Stimulated activated CD4-positive, alpha-beta T cell treated with anti-CD3 and anti-CD28 coated beads, TNF-alpha, amount 100 ng/mL, for 48 hours (primary cell): ENCODE measurements around the gene DAZAP1.

Experiments
- DNase-seq, 3 donors: peaks; one replicate each; pipeline ENCODE4 v3.0.0-alpha.2; 2020; ENCODE audit warnings: low read depth in 3 of 3

Gene DAZAP1

DNA sequence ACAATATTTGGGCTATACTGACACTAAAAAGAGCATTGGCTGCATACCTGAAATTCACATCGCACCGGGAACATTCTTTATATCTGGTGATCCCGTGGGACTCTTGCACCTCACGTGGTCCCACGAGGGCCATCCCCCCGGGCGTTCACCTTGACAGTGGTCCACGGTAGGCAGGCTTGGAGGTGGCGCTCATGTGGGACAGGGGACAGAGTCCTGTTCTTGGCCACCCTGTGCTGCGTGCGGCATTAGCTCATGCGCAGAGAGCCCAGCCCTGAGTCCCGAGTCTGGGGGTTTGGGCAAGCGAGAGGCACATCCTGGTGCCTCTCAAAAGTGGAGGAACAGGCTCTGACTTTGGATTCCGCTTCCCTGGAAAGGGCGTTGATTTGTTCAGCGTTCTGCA lies 13.5 kb upstream of the DAZAP1 start:
- no peak for DNase-seq

DNA sequence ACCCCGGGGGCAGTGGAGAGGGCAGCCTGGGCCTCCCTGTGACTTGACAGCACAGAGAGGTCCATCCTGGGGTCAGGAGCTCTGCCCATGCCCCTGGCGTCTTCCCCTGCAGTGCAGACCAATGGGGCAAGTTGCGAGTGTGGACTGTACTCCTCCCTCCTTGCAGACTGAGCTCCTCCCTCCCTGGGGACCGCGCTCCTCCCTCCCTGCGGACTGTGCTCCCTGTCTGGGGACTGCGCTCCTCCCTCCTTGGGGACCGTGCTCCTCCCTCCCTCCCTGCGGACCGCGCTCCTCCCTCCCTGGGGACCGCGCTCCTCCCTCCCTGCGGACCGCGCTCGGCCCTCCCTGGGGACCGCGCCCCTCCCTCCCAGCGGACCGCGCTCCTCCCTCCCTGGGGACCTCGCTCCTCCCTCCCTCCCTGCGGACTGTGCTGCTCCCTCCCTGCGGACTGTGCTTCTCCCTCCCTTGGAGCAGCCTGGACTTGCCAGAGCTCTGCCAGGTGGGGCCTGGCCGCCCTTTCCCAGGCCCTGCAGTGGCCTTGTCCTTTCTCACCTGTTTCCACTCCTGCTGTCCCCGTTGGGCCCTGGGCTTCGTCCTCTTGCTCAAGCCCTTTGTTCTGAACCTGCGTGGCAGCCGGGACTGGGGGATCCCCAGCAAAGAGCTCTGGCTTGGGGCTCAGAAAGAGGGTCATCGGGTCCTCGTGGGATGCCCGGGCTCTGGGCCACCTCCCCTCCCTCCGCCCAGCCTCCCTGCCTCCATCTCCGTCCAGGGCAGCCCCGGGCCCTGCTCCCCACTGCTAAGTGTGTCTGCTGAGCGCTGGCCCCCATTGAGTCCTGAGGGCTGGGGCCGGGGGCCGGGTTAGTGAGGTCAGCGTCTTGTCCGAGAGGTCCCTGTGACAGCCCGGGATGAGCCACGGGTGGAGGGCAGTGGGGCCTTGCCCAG lies 12.9 kb upstream of the DAZAP1 start:
- DNase-seq, result no peak

DNA sequence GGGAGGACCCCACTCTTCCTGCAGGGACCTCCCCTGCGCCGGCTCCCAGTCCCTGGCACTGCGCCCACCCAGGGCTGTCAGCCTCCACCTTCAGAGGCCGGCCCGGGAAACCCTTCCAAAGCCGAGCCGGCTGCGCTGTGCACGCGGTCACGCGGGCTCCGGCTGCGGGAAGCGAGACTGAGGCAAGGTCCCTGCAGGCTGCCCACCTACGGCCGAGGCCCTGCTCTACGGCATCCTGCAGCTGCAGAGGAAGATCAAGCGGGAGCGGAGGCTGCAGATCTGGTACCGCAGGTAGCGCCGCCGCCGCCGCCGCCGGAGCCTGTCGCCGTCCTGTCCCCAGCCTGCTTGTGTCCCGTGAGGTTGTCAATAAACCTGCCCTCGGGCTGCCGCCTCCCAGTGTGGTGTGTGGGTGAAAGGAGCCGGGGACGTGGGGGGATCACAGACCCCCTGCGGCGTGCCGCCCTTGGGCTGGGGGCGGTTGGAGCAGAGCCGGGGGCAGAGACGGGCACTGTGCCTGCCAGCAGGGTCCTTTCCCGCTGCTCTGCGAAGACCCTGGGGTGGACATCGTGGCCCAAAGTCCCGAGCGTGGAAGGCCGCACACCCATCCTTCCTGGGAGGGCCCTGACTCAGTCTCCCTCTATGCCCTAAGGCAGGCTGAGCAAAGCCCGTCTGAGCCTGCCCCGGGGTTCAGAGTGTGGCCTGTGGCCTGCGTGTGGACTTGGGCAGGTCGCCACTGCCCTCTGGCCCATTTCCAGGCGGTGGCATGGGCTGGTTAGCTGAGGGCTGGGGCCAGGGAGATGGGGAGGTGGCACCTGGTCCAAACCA lies 12.0 kb upstream of the DAZAP1 start:
- no peak for DNase-seq

DNA sequence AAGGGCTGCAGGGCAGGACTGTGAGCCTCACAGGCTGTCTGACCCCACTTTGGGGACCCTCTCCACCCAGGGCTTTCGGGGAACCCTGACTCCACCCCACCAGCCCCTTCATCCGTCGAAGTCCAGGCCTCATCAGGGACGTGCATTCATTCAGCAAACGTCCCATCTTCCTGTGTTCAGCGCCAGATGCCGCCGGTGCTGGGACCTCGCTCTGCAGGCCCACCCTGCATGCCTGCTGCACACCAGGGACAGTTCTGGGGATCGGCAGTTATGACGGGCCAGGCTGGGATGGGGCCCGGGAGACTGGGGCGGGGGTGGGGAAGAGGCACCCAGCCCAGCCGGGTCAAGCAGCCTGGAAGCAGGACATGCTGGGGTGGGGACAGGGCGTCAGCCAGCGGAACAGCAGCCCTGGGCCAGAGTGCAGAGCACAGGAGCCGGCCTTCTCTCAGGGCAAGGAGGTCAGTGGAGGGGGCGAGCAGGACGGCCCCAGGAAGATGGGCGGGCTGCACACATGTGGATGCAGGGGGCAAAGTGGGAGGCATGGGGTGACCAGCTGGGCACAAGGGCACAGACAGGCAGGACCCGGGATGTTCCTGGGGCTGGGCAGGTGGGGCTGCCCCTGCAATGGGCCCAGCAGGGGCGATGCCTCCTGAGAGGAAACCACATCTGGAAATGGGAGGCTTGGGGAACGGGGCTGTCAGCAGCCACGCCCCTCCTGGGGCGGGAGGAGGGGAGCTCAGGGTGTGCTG lies 11.2 kb upstream of the DAZAP1 start:
- DNase-seq, result no peak

DNA sequence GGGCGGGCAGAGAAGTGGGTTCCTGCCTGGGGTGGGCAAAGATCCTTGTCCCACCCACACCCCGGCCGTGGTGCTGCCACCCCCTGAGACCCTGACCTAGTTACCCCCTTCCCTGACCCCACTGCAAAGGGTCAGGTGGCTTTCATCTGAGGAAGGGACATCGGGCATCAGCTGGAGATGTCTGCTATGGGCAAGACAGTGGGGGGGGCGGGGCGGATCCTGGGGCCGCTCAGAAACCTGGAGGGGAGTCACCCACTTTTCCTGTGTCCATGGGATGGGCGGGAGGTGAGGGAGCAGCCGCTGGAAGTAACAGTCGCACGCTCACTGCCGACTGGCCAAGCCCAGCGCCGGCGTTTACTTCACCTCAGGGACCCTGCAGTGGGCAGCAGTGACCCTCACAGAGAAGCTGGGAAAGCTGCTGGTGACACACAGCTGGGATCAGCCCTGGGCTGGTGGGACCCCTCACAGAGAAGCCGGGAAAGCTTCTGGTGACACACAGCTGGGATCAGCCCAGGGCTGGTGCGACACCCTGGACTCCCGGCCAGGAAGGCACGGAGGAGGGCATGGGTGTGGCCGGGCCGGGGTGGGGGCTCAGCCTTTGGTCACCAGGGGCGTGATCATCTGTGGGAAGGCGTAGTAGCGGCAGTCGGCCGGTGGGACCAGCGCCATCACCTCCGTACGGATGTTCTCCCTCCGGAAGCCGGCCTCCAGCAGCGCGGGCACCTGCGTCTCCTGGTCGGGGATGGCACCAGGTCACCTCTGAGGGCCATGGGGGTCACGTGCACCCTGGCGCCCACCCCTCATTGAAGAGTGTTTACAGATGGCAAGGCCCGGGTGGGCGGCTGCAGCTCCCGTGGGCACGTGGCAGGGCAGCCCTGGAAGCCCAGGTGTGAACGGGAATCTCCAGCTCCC lies 10.4 kb upstream of the DAZAP1 start:
- no peak for DNase-seq

DNA sequence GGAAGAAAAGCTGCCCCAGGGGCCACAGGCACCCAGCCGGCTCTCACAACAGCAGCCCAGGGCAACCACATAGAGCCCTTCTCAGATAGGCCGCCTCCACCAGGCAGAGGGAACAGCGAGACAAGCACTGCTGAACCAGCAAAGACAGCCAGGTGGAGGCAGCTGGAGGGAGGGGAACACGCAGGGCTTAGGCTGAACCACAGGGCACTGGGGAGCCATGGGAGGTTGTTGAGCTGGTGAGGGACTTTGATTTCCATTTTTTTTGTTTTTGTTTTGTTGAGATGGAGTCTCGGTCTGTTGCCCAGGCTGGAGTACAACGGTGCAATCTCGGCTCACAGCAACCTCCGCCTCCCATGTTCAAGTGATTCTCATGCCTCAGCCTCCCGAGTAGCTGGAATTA lies 9.5 kb upstream of the DAZAP1 start:
- DNase-seq, result no peak

DNA sequence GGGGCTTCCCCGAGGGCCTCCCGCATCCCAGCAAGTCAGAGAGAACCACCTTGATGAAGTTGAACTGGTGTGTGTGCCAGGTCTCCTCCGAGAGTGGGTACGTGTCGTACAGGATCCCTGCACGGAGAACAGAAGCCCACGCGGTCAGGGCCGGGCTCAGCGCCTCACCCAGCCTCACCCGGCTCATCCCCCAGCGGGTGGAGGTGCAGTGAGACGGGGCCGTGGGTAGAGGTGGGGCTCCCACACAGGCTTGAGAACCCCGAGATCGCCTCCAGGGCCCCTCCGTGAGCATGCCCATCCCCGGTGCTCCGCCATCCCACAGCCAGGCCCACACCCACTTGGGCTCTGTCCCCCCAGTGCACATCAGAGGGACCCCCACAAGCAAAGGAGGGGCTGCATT lies 8.3 kb upstream of the DAZAP1 start:
- DNase-seq, result no peak

DNA sequence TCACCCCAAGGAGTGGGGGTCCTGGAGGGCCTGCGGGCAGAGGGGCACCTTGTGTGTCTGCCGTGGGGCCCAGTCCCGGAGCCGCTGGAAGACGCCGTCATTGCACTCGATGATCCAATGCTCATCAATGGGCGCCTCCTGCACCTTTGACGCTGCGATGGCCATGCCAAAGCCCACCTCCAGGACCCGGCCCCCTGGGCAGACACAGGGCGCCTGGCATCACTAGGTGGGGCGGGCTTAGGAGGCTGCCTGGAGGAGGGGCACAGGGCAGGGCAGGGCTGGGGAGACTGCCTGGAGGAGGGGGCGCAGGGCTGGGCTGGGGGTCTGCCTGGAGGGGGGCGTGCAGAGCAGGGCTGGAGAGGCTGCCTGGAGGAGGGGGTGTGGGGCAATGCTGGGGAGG lies 7.6 kb upstream of the DAZAP1 start:
- DNase-seq, result no peak

DNA sequence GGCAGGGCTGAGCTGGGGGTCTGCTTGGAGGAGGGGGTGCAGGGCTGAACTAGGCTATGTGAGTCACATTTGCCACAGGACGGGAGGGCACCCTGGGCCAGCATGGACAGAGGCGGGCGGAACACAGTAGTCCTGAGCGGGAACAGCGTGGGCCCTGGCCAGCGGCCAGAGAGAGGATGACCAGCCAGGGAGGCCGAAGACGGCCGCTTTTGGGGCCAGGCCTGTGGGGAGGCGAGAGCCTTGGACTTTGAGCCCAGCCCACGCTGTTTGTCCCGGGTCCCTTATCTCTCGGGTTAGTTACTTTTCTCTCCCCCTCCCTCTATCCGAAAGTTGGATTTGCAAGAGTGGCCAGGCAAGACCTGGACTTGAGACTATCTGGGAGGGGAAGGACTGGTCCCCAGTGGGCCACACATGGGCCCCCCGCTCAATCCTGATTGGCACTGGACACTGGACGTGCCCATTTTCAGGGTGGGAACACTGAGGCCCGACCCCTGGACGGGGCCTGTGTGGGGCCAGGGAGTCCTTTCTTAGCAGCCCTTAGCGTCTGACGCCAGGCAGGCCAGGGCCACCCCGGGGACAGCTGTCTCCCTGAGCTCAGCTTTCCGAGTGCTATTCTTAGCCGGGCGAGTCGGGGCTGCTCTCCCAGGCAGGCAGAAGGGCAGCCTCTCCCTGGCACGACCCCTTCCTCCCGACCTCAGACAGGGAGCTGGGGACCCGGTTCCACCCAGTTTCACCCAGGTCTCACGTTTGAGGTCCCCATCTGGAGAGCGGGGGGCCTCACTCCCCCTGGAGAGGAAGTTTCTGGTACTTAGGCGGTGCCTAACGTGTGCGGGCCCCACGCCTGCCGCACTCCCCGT lies 6.9 kb upstream of the DAZAP1 start:
- no peak for DNase-seq

DNA sequence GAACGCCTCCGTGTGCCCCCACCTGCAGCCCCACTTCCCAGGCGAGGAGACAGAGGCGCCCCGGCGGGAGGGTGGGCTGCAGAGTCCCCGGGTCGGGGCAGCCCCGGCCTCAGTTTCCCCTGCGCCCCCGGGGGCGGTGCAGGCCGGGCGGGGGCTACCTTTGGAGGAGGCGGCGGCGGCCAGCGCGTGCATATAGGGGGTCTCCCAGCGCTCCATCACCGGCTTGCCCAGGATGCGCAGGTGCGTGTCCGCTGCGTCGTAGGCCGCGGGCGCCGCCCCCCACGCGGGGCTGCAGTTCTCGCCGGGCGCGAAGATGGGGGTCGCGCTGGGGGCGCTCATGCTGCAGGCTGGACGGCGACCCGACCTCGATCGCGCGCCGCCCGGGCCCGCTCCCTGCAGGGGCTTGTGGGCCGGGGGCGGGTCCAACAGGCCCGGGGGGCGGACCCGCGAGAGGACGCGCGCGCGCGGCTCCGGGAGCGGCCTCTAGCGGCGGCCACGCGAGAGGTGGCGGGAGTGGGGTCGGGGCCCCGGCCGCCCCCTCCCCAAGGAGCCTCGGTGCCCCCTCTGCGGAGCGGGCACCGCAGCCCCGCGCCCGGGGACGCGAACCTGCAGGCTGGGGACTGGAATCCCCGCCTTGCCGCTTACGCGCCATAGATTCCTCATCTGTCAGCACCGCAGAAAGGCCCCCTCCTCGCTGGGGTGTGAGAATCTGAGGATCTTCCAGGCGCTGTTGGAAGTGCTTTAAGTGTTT lies 6.1 kb upstream of the DAZAP1 start, which contains the start of gene GAMT:
GAMT (minus strand) TSS at position 405 of the 751 bp plus-strand sequence; CDS start at position 339, 66 bp downstream.
- DNase-seq, result peak in 1 of 3 donors; percentile 64

DNA sequence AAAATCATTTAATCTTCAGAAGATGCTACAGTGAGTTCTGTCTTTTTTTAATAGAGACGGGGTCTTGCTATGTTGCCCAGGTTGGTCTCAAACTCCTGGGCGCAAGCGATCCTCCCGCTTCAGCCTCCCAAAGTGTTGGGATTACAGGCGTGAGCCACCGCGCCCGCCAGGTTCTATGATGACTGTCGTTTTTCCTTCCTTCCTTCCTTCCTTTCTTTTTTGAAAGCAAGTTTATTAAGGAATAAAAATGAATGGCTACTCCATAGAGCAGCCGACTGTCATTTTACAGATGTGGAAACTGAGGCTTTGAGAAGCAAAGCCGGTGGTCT lies 5.5 kb upstream of the DAZAP1 start:
- DNase-seq, result no peak

DNA sequence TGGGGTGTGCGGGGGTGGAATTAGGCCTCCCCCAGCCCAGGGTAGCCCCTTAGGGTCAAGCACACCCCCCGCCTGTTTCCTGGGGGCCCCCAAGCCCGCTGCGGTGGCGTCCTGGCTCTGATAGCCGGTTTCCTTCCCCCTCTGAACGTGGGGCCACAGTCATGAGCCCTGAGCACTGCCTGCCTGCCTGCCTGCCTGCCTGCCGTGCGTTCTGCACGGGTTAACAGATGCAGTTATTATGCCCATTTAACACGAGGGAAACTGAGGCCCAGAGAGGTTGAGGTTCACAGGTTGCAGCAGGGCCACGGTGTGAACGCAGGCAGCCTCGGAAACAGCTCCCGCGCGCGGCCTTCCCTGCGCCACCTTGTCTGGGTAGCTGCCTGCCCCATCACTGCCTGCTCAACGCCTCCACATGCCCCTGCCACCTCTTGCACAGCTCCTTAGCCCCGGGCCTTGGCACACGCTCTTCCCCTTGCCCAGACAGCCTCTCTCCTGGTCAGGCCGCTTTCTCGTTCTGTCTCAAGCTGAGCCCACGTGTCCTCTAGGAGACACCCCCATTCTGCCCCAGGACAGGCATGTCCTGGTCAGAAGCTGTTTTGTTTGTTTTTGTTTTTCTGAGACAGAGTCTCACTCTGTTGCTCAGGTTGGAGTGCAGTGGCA lies 4.8 kb upstream of the DAZAP1 start:
- no peak for DNase-seq

DNA sequence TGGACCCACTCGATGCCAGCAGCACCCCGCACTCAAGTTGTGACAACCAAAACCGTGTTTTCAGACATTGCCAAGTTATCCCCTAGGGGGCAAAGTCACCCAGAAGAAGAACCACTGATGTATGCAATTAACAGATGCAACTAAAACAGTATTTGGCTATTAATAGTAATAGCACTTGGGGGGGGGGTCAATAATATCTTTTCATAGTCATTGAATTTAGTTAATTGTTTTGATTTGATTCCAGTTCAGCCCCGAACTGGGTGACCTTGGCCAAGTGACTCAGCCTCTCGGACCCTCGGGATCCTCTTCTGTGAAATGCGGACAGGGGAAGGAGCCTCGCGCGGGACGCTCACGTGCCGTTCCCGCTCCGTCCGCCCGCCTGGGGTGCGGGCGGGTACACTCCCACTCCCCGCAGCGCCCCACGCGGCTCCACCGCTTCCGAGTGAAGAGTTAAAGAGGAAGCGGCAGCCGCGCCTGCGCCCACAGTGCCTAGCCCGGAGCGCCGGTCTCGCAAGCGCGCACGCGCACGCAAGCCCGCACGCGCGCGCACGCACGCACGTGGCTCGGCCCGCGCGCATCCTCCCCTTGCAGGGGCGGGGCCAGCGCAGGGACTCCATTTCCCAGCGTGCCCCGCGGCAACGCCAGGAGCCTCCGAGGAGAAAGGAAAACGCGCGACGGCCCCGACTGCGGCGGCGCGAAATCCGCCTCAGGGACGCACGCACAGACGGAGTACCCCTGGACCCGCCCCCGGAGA lies 435 bp upstream of the DAZAP1 start:
- peak; percentile 97 to 98 (median 97) for DNase-seq

DNA sequence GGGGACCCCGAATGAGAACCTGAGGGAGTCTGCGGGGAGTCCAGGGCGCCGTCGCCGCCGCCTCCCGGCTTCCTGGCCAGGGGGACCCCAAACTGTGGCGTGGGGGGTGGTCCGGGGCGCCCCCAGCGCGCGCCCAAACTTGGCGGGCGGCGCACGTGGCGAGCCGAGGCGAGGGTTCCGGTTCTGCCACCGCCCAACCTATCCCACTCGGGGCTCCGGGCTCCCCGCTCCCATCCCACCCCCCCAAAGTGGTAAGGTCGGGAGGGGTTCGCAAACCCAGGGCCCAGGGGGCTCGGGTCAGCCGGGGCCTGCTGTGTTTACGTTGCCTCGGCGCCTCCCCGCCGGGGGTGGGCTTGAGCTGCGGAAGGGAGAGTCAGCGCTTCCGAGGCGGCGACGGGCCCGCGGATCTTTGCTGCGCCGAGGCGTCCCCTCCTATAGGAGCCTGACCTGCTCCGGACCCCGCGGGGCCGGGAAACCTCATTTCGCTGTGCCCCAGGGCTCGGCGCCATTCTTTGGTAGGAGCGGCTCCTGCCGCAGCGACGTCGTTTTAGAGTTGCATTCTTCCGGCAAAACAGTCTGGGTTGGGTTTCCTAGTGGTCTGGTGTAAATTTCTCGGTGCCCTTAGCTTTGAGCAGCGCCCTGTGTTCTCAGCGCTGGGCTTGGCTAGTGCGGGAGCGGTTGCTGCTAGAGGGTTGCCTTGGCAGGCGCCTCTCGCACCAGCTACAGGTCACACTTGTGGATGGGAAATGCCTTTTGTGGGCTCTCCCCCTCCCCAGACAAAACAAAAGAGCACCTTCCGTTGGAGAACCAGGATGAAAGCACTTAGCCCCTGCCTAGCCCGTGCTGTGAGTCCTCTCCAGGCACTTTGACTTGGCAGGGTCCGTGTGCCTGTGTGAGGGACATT lies 1.2 kb downstream of the DAZAP1 start:
- peak in 2 of 3 donors; percentile 20 to 40 for DNase-seq

DNA sequence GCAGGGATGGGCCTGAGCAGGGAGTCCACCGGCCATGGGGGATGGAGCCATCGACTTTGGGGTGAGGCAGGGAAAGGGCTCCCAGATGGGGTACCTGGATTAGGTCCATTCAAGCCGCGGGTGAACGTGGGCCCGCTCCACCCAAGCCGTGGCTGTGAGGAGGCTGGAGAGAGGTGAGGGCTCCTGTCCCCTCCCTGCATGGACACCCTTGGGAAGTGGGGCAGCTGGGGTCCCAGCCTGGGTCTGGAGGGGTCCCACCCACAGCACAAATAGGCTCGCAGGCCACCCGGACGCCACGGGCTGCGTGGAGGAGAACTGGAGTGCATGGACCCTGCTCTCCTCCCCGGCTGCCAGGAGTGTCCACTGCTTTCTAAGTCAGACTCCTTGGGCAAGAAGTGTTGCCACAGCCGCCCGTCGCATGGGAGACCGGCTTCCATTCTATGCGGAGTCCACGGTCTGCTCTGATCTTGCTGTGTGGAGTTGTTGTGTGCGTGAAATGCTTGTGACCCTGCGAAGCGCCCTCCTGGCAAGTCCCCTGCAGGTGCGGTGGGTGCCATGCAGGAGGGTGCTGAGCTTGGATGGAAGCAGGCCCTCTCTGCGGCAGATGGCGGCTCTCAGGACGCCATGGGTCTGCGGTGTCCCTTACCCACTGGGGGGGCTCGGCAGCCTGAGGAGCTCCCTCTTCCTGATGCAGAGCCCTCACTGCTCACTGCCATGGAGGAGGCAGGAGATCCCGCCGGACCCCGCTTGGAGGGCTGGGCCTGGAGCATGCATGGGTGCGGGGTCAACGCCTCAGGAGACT lies 2.0 kb downstream of the DAZAP1 start:
- no peak for DNase-seq

DNA sequence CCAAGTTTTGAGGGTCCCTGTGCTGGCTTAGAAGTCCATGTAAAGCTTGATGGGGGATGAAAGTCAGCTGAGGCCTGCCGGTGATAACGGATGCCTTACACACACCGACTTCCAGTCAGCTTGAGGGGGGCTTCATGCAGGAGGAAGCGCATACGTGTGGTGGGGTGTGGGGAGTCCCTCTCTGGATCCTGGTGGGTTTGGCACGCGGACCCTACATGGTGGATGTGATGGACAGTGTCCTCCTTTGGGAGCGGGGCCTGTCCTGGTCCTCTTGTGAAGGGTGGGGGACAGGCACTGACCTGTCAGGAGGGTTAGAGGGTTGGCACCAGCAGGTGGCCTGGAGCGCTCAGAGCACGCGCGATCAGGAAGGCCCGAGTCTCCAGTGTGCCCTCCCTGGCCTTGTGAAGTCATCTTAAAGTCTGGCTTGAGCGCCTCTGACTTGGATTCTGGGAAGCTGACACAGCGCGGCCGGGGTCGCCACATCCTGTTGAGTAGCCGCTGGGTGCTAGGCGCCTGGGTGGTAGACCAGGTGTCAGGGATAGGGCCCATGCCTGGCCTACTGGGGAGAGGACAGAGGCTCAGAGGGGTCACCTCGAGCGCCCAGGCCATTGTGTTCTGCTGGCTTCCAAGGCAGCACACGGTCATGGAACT lies 2.9 kb downstream of the DAZAP1 start:
- DNase-seq, result no peak
